Lung (tissue), 12 donors: Measurements from ENCODE around the gene HLA-DRA. TPM values are rescaled to one million over a fixed set of nuclear protein-coding genes. Genes with fewer than 3 reads are reported as not detected.

Experiments
- ATAC-seq: fragments of 200-7000 bp; cut with Tn5 transposase; one replicate; pipeline ENCODE4 v1.9.1; 2020; ENCODE audit warnings: moderate number of reproducible peaks; ENCODE audit not compliant: insufficient read depth, low FRiP score
- DNase-seq, 3 donors: peaks; one replicate each; pipeline ENCODE4 v3.0.0-alpha.2; 2013 to 2017
- H3K27ac ChIP-seq, 2 donors: one replicate each; pipeline ENCODE4 v1.5.1; 2013; ENCODE audit warnings: mild to moderate bottlenecking in 2 of 2, moderate library complexity in 2 of 2, control low read depth in 1 of 2, inconsistent platforms in 1 of 2, low read depth in 1 of 2, low read length in 1 of 2
- H3K27me3 ChIP-seq, 3 donors: one replicate each; pipeline ENCODE4 v1.5.1; 2013; ENCODE audit warnings: low read length in 2 of 3; ENCODE audit not compliant: control insufficient read depth in 3 of 3, insufficient read depth in 3 of 3
- H3K36me3 ChIP-seq, 4 donors: one replicate each; pipeline ENCODE4 v1.5.1; 2013; ENCODE audit warnings: low read length in 4 of 4, mild to moderate bottlenecking in 1 of 4, moderate library complexity in 1 of 4; ENCODE audit not compliant: control insufficient read depth in 4 of 4, insufficient read depth in 4 of 4
- H3K4me1 ChIP-seq, 5 donors: one replicate each; pipeline ENCODE4 v1.5.1; 2013; ENCODE audit warnings: low read length in 5 of 5, mild to moderate bottlenecking in 2 of 5, moderate library complexity in 1 of 5; ENCODE audit not compliant: control insufficient read depth in 5 of 5, insufficient read depth in 5 of 5
- H3K4me3 ChIP-seq: one replicate; pipeline ENCODE4 v1.5.1; 2013; ENCODE audit warnings: mild to moderate bottlenecking, control low read depth, moderate library complexity
- H3K9ac ChIP-seq, 2 donors: one replicate each; pipeline ENCODE4 v1.5.1; 2013; ENCODE audit warnings: low read length in 2 of 2, control low read depth in 1 of 2; ENCODE audit not compliant: insufficient read depth in 1 of 2
- H3K9me3 ChIP-seq, 4 donors: one replicate each; pipeline ENCODE4 v1.5.1; 2013; ENCODE audit warnings: low read length in 3 of 4, mild to moderate bottlenecking in 1 of 4, moderate library complexity in 1 of 4; ENCODE audit not compliant: control insufficient read depth in 4 of 4, insufficient read depth in 3 of 4
- CTCF ChIP-seq: IDR thresholded peaks from 2 replicates; pipeline ENCODE4 v1.5.1; 2012; ENCODE audit warnings: mild to moderate bottlenecking; ENCODE audit errors: control extremely low read depth, extremely low read depth
- WGBS, 2 donors: extraction: QIAGEN DNeasy Blood & Tissue Kit; methylation state at CpG; one replicate each; pipeline ENCODE4 v1.1.7; 2013; 5-methylcytosine and 5-hydroxymethylcytosine counted together
- polyA plus RNA-seq, 2 donors: library from polyadenylated mRNA; stranded (reverse); fragments of 200-250 nt; gene quantifications; one replicate each; pipeline ENCODE4 v1.2.1, GENCODE V29; 2013
- total RNA-seq, 2 donors: library from RNA; depleted of rRNA in 1 of 2; stranded (reverse); fragments of >200 nt in 1 of 2; gene quantifications; one replicate each; pipeline ENCODE4 v1.2.1, GENCODE V29; 2014 to 2021
- donor health status: control.
- donor health status: control.
- donor health status: Bipolar disorder and iron deficiency.
- donor health status: healthy.
- donor health status: DM: yes; HTN: yes; CAD: no.

The HLA-DRA gene
- total and polyA plus RNA-seq, 4 donors = 421 to 1,160 (median 875) TPM

- H3K36me3 ChIP-seq = peaks cover 0 to 6% (median 0%) of the 10 kb centered on the region in 4 donors
- no peak overlapping the region for H3K4me3 ChIP-seq
- no peaks in the 10 kb centered on the region for H3K9me3 ChIP-seq
- no peak overlapping the region for H3K9ac ChIP-seq
- H3K27me3 ChIP-seq = no peaks in the 10 kb centered on the region
- no peak overlapping the region for H3K27ac ChIP-seq
- TF ChIP-seq CTCF = no peak
- DNase-seq (no peak), ATAC-seq (no peak)
- peaks cover 0 to 1% (median 0%) of the 10 kb centered on the region in 5 donors for H3K4me1 ChIP-seq
Observed at GRCh38 chr6:32447932-32448331, 8.2 kb downstream of the HLA-DRA start.

- DNase-seq (no peak), ATAC-seq (no peak)
- TF ChIP-seq CTCF = no peak
- Histone ChIP-seq H3K27me3 (no peaks in the 10 kb centered on the region), H3K9me3 (no peaks in the 10 kb centered on the region), H3K9ac (no peak overlapping the region), H3K36me3 (no peaks in the 10 kb centered on the region), H3K27ac (no peak overlapping the region), H3K4me1 (no peaks in the 10 kb centered on the region), H3K4me3 (no peak overlapping the region)
- WGBS, 2 donors = 66 to 88% methylated on average over 2 to 3 of the region's 3 CpGs
Observed at GRCh38 chr6:32449088-32449736, 9.5 kb downstream of the HLA-DRA start.

- Histone ChIP-seq H3K36me3 (no peaks in the 10 kb centered on the region), H3K4me3 (no peak overlapping the region), H3K27ac (no peak overlapping the region), H3K27me3 (peaks cover 0 to 5% (median 0%) of the 10 kb centered on the region in 3 donors), H3K9me3 (no peaks in the 10 kb centered on the region), H3K9ac (no peak overlapping the region), H3K4me1 (no peaks in the 10 kb centered on the region)
- TF ChIP-seq CTCF = no peak
- DNase-seq (no peak), ATAC-seq (no peak)
- 87 to 89% methylated on average over 4 of the region's 4 CpGs for WGBS, 2 donors
Observed at GRCh38 chr6:32457054-32457453, 17.4 kb downstream of the HLA-DRA start.
